Activated CD4-positive, alpha-beta T cell treated with anti-CD3 and anti-CD28 coated beads, Interleukin-2, amount 50 U/mL, for 48 hours (primary cell): ENCODE data around the gene MAVS.
A peak's percentile ranks its signal among the peaks of the same experiment; 100 is the strongest.
"Not testable (repeated sequence)": the region's sequence is repeated elsewhere in the genome, so short reads cannot be mapped to it uniquely, and the experiment has no call there.

Experiments
- DNase-seq, 2 experiments: peaks; one replicate each; pipeline ENCODE4 v3.0.0-alpha.2; 2020

The MAVS gene

GRCh38 chr20:3857405-3857804 is 10.8 kb downstream of the MAVS start:
- DNase-seq, result no peak

GRCh38 chr20:3858689-3859088 is 12.1 kb downstream of the MAVS start:
- no peak for DNase-seq

GRCh38 chr20:3861191-3861590 is 14.6 kb downstream of the MAVS start:
- DNase-seq, result no peak

GRCh38 chr20:3862333-3862732 is 15.7 kb downstream of the MAVS start:
- no peak for DNase-seq

- DNase-seq, result no peak
Observed at GRCh38 chr20:3863317-3863716, 16.7 kb downstream of the MAVS start.

- no peak for DNase-seq
Observed at GRCh38 chr20:3864518-3864917, 17.9 kb downstream of the MAVS start.

- DNase-seq, result no peak
Observed at GRCh38 chr20:3865152-3865886, 18.7 kb downstream of the MAVS start.

- no peak for DNase-seq
Observed at GRCh38 chr20:3865887-3866407, 19.3 kb downstream of the MAVS start.

- no peak for DNase-seq
Observed at GRCh38 chr20:3866464-3866863, 19.8 kb downstream of the MAVS start.

GRCh38 chr20:3867802-3868201 is 21.2 kb downstream of the MAVS start:
- no peak for DNase-seq

- no peak for DNase-seq
Observed at GRCh38 chr20:3869839-3870634, 23.4 kb downstream of the MAVS start.

- DNase-seq, result no peak
Observed at GRCh38 chr20:3871550-3872265, 25.1 kb downstream of the MAVS start.

GRCh38 chr20:3873507-3873906 is 26.9 kb downstream of the MAVS start:
- DNase-seq, result no peak

GRCh38 chr20:3874194-3874844 is 27.7 kb downstream of the MAVS start:
- no peak for DNase-seq

- no peak for DNase-seq
Observed at GRCh38 chr20:3875378-3875974, 28.8 kb downstream of the MAVS start.

- DNase-seq, result no peak
Observed at GRCh38 chr20:3876000-3876399, 29.4 kb downstream of the MAVS start.

GRCh38 chr20:3876676-3877075 is 30.0 kb downstream of the MAVS start:
- no peak for DNase-seq

GRCh38 chr20:3878921-3879274 is 32.3 kb downstream of the MAVS start:
- DNase-seq, result not testable (repeated sequence)

- no peak for DNase-seq
Observed at GRCh38 chr20:3885715-3886114, 39.1 kb downstream of the MAVS start.

- DNase-seq, result no peak
Observed at GRCh38 chr20:3887876-3888620, 41.4 kb downstream of the MAVS start.

- peak; percentile 97 to 98 for DNase-seq
Observed at GRCh38 chr20:3888622-3889488, 42.2 kb downstream of the MAVS start, which contains the start of gene PANK2. TSS of gene PANK2 (plus strand) at chr20:3889387.
